Ramos (cell line): ENCODE measurements around the gene GBX1.

Experiments
- in situ Hi-C: fragments of 300-500 bp; cut with MboI; formaldehyde crosslinking; loops from one replicate; pipeline ENCODE4 v1.14.3; 2022; ENCODE audit warnings: low sequenced_read_pairs; ENCODE audit not compliant: unreplicated experiment

GBX1 gene

DNA sequence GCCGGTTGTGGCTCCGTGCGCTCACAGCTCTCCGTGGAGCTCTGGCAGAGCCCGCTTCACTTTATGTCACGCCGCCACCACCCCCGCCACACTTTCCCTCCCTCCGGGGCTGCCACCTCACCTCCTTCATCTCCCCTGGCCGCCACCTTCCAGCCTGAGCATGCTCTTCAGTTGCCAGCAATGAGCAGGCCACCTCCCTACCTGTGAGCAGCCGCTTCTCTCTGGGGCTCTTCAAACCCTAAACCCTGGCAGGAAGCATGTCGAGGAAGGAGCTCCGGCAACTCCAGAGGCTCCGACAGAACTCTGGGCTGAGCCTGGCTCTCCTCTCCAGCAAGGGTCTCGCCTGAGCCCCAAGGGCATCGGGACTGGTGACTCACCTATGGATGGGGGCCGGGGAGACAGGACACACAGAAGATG is 36.7 kb downstream of the GBX1 start:
- in situ Hi-C loops: no loop called here

GRCh38 chr7:151129960-151130591 is 37.4 kb downstream of the GBX1 start:
- in situ Hi-C loops: loop anchor here (10.0 kb wide), 1 partner anchor 175 kb away; no protein-coding TSS in a partner anchor

- in situ Hi-C loops: loop anchor here (10.0 kb wide), 1 partner anchor 175 kb away; no protein-coding TSS in a partner anchor
Measured at GRCh38 chr7:151129117-151129959, 38.2 kb downstream of the GBX1 start.

DNA sequence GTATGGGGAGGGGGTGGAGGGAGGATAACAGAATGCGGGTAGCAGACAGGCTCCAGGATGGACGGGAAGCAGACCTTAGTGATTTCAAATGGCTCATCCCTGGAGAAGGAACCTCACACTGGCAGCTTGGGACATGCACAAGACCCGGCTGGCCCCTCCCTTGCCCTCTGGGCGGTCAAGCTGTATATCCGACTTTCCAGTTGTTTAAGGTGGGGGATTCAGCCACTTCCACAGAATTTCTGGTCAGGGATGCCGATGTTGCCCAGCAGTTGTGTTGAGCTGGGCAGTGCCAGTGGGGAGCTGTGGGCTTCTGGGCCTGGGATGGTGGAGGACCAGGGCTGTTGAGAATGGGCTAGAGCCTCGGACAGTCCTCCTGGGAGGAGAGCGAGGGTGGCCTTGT is 38.8 kb downstream of the GBX1 start:
- in situ Hi-C loops: loop anchor here (10.0 kb wide), 1 partner anchor 176 kb away; no protein-coding TSS in a partner anchor

- in situ Hi-C loops: loop anchor here (10.0 kb wide), 1 partner anchor 177 kb away; no protein-coding TSS in a partner anchor
Measured at GRCh38 chr7:151128144-151128543, 39.4 kb downstream of the GBX1 start.

DNA sequence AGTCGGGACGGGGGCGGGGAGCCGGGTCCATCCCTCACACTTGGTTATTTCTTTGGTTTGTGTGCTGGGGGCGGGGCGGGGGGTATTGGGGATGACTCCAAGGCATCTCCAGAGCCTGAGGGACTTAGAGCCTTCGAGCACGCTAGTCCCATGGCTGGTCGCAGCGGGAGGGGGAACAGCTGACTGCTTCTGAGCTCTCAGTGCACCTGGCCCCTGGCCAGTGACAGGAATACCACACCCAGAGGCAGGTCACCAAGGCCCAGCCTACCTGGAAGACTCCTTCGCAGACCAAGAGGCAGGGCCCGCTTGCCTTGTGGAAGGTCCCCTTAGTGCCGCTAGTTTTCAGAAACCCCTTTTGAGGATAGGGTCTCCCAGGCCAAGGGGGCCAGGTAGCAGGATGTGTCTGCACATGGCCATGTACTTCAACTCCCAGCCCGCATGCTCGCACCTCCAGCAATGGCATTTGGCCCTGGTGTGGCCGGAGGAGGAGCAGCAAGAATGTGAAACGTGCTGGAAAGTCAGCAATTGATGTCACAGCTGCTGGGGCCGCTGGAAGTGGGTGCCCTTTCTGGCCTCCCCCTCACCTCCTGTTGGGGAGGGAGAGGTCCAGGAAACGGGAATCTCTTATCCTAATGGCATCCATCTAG is 40.9 kb downstream of the GBX1 start:
- in situ Hi-C loops: loop anchor here (10.0 kb wide), 1 partner anchor 178 kb away; no protein-coding TSS in a partner anchor

DNA sequence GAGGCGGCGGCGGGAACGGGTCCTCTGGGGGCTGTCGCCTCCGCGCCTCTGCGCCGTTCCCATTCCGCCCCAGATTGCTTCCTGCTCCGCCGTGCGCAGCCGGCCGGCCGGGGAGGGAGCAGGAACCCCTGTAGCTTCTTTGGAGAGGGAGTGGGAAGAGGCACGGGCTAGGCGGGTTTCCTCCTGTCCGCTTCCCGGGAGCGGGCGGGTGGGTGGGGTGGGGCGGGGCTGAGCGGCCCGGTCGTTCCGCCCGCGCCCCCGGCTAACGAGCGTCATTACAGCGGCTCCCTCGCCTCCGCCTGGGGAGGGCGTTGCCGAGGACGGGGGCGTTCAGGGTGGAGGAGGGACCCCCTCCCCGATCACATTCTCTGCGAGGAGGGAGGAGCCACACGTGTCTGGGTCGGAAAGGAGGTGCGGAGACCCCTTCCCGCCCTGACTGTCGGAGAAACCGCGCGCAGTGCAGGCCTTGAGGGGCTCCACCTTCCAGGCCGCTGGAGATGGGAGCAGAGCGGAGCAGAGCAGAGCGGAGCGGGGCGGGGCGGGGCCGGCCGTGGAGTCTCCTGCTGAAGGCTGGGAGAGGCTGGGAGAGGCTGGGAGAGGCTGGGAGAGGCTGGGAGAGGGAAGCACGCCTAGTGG is 41.5 kb downstream of the GBX1 start:
- in situ Hi-C loops: loop anchor here (10.0 kb wide), 1 partner anchor 179 kb away; no protein-coding TSS in a partner anchor

DNA sequence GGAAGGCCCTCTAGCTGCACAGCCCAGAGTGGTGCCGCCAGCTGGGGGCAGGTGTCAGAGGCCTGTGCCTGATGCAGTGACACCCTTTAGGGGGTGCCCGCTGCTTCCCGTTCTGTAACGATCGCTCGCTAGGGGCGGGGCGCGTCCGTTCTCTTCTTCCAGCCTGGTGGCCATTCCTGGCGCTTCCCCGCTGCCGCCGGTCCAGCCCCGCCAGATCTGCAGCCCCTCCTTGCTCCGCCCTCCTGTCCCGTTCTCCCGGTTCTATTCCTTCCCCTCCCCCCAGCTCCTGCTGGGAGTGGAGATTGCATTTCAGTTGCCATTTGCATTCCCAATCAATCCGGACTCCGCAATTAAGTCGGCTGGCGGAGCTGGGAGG is 42.0 kb downstream of the GBX1 start:
- in situ Hi-C loops: loop anchor here (10.0 kb wide), 1 partner anchor 179 kb away; no protein-coding TSS in a partner anchor

DNA sequence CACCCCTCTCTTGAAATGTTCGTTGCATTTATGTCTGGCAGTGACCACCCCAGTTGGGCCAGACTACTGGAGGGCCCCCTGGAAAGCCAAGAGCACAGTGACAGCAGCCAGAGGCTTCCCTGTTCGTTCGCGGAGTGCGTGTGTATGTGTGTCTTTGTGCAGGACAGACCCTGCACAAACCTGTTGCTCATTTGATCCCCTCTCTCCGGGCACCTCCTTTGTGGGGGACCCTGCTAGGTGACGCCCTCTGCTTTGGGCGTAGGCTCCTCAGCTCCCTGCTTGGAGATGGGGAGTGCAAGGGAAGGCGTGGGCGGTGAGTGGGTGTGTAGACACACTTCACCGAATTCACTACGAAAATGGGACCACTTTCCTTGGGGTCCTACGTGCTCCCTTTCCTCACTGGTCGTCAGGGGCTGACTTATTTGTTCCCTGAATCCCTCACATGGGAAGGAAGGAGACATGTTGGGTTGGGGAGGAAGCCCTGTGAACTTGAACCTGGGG is 42.5 kb downstream of the GBX1 start:
- in situ Hi-C loops: loop anchor here (10.0 kb wide), 1 partner anchor 180 kb away; no protein-coding TSS in a partner anchor

- in situ Hi-C loops: loop anchor here (10.0 kb wide), 1 partner anchor 180 kb away; no protein-coding TSS in a partner anchor
Measured at GRCh38 chr7:151124481-151124880, 43.0 kb downstream of the GBX1 start.

- in situ Hi-C loops: loop anchor here (10.0 kb wide), 1 partner anchor 181 kb away; no protein-coding TSS in a partner anchor
Measured at GRCh38 chr7:151123822-151124464, 43.6 kb downstream of the GBX1 start.

- in situ Hi-C loops: loop anchor here (10.0 kb wide), 1 partner anchor 182 kb away; no protein-coding TSS in a partner anchor
Measured at GRCh38 chr7:151123158-151123821, 44.2 kb downstream of the GBX1 start.

GRCh38 chr7:151122796-151123157 is 44.7 kb downstream of the GBX1 start:
- in situ Hi-C loops: loop anchor here (10.0 kb wide), 1 partner anchor 182 kb away; no protein-coding TSS in a partner anchor

- in situ Hi-C loops: loop anchor here (10.0 kb wide), 1 partner anchor 183 kb away; no protein-coding TSS in a partner anchor
Measured at GRCh38 chr7:151122276-151122675, 45.2 kb downstream of the GBX1 start.

- in situ Hi-C loops: loop anchor here (10.0 kb wide), 1 partner anchor 183 kb away; no protein-coding TSS in a partner anchor
Measured at GRCh38 chr7:151121380-151122170, 45.9 kb downstream of the GBX1 start.

DNA sequence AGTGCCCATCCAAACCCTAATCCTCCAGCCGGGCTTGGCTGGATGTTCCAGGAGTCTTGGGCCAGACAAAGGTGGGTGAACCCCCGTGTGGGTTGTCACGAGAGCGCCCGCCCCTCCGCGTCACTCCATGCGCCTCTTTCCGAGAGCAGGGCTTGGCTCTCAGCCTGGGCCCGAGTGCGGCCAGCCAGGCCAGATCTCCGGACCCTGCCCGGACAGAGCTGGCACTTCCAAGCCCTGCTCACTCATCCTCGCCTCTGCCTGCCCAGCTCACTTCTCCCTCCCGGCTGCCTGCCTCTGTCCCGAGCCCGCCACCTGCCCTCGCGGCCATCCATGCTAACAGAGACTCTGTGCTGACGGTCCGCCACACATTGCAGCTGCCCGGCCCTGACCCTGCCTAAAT is 46.6 kb downstream of the GBX1 start:
- in situ Hi-C loops: loop anchor here (10.0 kb wide), 1 partner anchor 184 kb away; no protein-coding TSS in a partner anchor

GRCh38 chr7:151119902-151120301 is 47.6 kb downstream of the GBX1 start:
- in situ Hi-C loops: loop anchor here (10.0 kb wide), 1 partner anchor 185 kb away; no protein-coding TSS in a partner anchor

DNA sequence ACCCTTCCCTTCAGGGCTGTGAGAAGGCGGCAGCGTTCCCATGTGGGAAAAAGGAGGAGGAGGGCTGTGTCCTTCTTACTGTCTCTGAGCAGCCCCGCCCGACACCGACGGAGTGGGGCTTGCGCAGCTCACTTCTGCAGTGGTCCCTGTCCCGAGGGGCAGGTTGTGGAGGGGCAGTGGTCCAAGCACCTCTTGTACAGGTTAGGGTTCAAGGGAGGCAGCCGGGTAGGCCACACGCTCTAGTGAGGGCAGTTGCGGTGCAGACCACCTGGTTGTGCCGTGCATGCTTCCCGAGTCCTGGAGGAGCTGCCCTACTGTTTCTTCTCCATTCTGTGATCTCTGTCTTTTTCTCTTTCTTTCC is 48.5 kb downstream of the GBX1 start:
- in situ Hi-C loops: no loop called here
